ENCODE results near the gene AFF3.

The AFF3 gene

GRCh38 chr2:99827296-99827999 is 314.9 kb downstream of the AFF3 start:
- TF ChIP-seq CTCF (IDR thresholded peaks at IDR 0.05; ENCODE audit: low read length) (no peak), EZH2 (IDR thresholded peaks at IDR 0.05; ENCODE audit: borderline replicate concordance, low read length) (no peak)
- Histone ChIP-seq H3K9me2 (ENCODE audit: low read depth, low read length) (no peaks in the 10 kb centered on the region), H3K9ac (ENCODE audit: low read length) (no peak overlapping the region), H3K79me2 (ENCODE audit: insufficient read depth, low read length) (no peaks in the 10 kb centered on the region), H4K20me1 (ENCODE audit: insufficient read depth, low read length) (no peaks in the 10 kb centered on the region), H3K4me3 (ENCODE audit: low read depth, low read length, poor library complexity, severe bottlenecking) (no peak overlapping the region), H3K27ac (ENCODE audit: low read depth, low read length, poor library complexity, severe bottlenecking) (peak overlapping the region; percentile 65), H3K9me3 (ENCODE audit: low read length) (no peaks in the 10 kb centered on the region), H3F3A (ENCODE audit: insufficient read depth, low read length) (no peaks in the 10 kb centered on the region), H3K27me3 (ENCODE audit: insufficient read depth, low read length) (no peaks in the 10 kb centered on the region), H3K4me2 (ENCODE audit: low read length) (no peak overlapping the region), H3K36me3 (ENCODE audit: insufficient read depth, low read length) (peaks cover 80% of the 10 kb centered on the region), H3K4me1 (ENCODE audit: insufficient read depth, low read length, severe bottlenecking) (peaks cover 15% of the 10 kb centered on the region), H2AFZ (ENCODE audit: low read length) (no peak overlapping the region)

DNA sequence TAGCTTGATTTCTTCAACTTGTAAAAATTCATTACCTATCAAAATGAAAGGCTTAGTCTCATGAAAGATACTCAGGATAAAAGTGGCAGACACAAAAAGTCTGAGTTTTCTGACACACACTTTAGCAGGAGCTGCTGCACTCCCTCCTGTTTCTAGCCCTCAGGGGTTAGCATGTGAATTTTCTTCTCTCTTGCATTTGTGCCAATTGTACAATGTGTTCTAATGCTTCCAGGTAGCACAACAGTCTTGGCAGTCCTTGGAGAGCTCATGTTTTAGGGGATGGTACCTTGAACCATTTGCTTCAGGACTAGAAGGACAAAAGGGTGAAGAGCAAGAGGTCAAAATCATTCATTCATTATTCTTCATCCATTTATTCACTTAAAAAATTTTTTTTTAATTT is 316.8 kb downstream of the AFF3 start:
- Histone ChIP-seq H3K36me3 (ENCODE audit: insufficient read depth, low read length) (peaks cover 74% of the 10 kb centered on the region), H3K9me3 (ENCODE audit: low read length) (no peaks in the 10 kb centered on the region), H3K27ac (ENCODE audit: low read depth, low read length, poor library complexity, severe bottlenecking) (no peak overlapping the region), H2AFZ (ENCODE audit: low read length) (no peak overlapping the region), H3K4me3 (ENCODE audit: low read depth, low read length, poor library complexity, severe bottlenecking) (no peak overlapping the region), H3K27me3 (ENCODE audit: insufficient read depth, low read length) (no peaks in the 10 kb centered on the region), H4K20me1 (ENCODE audit: insufficient read depth, low read length) (no peaks in the 10 kb centered on the region), H3K79me2 (ENCODE audit: insufficient read depth, low read length) (no peaks in the 10 kb centered on the region), H3K9me2 (ENCODE audit: low read depth, low read length) (no peaks in the 10 kb centered on the region), H3K9ac (ENCODE audit: low read length) (no peak overlapping the region), H3K4me2 (ENCODE audit: low read length) (no peak overlapping the region), H3K4me1 (ENCODE audit: insufficient read depth, low read length, severe bottlenecking) (peaks cover 15% of the 10 kb centered on the region), H3F3A (ENCODE audit: insufficient read depth, low read length) (no peaks in the 10 kb centered on the region; the same call in 1 of the 2 replicates)
- TF ChIP-seq CTCF (IDR thresholded peaks at IDR 0.05; ENCODE audit: low read length) (no peak), EZH2 (IDR thresholded peaks at IDR 0.05; ENCODE audit: borderline replicate concordance, low read length) (no peak)

GRCh38 chr2:99824758-99825157 is 317.6 kb downstream of the AFF3 start:
- H3K9me3 ChIP-seq (ENCODE audit: low read length) = no peaks in the 10 kb centered on the region
- H3K36me3 ChIP-seq (ENCODE audit: insufficient read depth, low read length) = peaks cover 75% of the 10 kb centered on the region
- no peaks in the 10 kb centered on the region for H3K9me2 ChIP-seq (ENCODE audit: low read depth, low read length)
- H4K20me1 ChIP-seq (ENCODE audit: insufficient read depth, low read length) = no peaks in the 10 kb centered on the region
- no peaks in the 10 kb centered on the region; the same call in 1 of the 2 replicates for H3F3A ChIP-seq (ENCODE audit: insufficient read depth, low read length)
- H2AFZ ChIP-seq (ENCODE audit: low read length) = no peak overlapping the region
- no peak overlapping the region for H3K9ac ChIP-seq (ENCODE audit: low read length)
- no peak overlapping the region for H3K27ac ChIP-seq (ENCODE audit: low read depth, low read length, poor library complexity, severe bottlenecking)
- H3K4me2 ChIP-seq (ENCODE audit: low read length) = no peak overlapping the region
- no peak overlapping the region for H3K4me3 ChIP-seq (ENCODE audit: low read depth, low read length, poor library complexity, severe bottlenecking)
- peaks cover 15% of the 10 kb centered on the region for H3K4me1 ChIP-seq (ENCODE audit: insufficient read depth, low read length, severe bottlenecking)
- TF ChIP-seq CTCF (IDR thresholded peaks at IDR 0.05; ENCODE audit: low read length) (no peak), EZH2 (IDR thresholded peaks at IDR 0.05; ENCODE audit: borderline replicate concordance, low read length) (no peak)
- H3K27me3 ChIP-seq (ENCODE audit: insufficient read depth, low read length) = no peaks in the 10 kb centered on the region
- H3K79me2 ChIP-seq (ENCODE audit: insufficient read depth, low read length) = no peaks in the 10 kb centered on the region

Data from OCI-LY1 (cell line).